GM12875 (cell line): Measurements from ENCODE around the gene LMCD1.

Source experiments
- H3K4me3 ChIP-seq: one replicate; pipeline ENCODE4 v1.5.1; 2011; ENCODE audit warnings: low read depth, low read length, control low read depth
- TF ChIP-seq, protein P1 (sequence below): IDR thresholded peaks from 2 replicates; pipeline ENCODE4 v1.5.1; 2011; ENCODE audit warnings: low read depth, mild to moderate bottlenecking, control low read depth, inconsistent platforms, low read length, moderate library complexity, borderline replicate concordance; ENCODE audit not compliant: insufficient read depth

Gene LMCD1

DNA sequence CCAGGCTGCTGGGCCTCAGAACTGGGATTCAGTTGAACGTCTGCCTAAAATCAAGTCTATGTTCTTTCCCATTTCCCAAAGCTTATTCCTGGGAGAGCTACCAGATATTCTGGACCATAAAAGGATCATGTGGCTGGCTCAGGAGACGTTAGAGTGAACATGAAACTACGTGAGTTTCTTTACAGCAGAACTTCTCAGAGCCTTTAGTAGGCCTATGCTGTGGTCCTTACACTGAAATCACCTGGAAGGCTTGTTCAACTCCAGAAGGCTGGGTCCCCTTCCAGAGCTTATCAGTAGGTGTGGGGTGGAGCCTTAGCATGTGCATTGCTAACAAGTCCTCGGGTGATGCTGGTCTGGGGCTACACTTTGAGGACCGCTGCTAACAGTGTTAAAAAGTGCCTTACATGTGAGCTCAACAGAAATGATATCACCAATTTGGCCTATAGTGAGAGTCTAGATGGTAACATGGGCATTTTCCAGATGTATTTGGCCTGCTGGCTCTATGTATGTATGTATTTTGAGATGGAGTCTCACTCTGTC, 50.7 kb downstream of the LMCD1 start:
- TF ChIP-seq, protein P1, sequence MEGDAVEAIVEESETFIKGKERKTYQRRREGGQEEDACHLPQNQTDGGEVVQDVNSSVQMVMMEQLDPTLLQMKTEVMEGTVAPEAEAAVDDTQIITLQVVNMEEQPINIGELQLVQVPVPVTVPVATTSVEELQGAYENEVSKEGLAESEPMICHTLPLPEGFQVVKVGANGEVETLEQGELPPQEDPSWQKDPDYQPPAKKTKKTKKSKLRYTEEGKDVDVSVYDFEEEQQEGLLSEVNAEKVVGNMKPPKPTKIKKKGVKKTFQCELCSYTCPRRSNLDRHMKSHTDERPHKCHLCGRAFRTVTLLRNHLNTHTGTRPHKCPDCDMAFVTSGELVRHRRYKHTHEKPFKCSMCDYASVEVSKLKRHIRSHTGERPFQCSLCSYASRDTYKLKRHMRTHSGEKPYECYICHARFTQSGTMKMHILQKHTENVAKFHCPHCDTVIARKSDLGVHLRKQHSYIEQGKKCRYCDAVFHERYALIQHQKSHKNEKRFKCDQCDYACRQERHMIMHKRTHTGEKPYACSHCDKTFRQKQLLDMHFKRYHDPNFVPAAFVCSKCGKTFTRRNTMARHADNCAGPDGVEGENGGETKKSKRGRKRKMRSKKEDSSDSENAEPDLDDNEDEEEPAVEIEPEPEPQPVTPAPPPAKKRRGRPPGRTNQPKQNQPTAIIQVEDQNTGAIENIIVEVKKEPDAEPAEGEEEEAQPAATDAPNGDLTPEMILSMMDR, result no peak
- H3K4me3 ChIP-seq, result no peak overlapping the region

DNA sequence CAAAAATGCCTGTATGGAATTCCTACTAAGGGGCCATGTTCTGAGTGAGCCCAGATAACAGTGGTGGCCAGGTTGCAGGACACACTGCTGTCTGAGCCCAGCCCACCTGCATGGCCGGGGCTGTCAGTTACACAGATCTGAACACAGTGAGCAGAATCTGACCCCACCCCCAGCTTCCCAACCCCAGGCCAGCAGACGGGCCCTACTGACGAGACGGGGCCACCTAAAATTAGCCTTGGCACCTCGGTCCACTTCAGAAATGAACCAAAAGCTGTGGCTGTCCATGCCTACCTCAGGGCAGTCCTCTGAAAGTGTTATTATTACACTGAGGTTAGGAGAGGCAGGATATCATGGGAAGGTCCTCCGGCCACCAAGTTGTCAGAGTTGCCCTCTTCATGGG, 51.8 kb downstream of the LMCD1 start:
- TF ChIP-seq, protein P1, result no peak
- no peak overlapping the region for H3K4me3 ChIP-seq

DNA sequence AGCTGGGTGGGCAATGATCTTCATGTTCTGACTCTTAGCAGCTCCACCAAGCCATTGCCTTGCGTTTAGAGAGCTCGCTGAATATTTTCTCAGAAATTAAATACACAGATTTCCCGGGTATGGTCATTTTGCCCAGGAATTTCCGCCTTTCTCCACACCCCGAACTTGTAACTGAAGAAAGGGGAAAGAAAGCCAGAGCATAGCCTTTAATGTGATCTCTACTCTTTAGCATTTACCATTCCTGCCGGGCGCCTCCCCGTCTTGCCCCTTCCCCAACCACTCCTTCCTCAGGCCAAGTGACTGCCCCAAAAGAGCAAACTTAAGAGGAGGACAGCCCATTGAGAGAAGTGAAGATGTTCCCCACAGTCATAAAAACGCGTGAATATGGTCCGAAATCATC, 53.1 kb downstream of the LMCD1 start:
- TF ChIP-seq, protein P1, result no peak
- no peak overlapping the region for H3K4me3 ChIP-seq

DNA sequence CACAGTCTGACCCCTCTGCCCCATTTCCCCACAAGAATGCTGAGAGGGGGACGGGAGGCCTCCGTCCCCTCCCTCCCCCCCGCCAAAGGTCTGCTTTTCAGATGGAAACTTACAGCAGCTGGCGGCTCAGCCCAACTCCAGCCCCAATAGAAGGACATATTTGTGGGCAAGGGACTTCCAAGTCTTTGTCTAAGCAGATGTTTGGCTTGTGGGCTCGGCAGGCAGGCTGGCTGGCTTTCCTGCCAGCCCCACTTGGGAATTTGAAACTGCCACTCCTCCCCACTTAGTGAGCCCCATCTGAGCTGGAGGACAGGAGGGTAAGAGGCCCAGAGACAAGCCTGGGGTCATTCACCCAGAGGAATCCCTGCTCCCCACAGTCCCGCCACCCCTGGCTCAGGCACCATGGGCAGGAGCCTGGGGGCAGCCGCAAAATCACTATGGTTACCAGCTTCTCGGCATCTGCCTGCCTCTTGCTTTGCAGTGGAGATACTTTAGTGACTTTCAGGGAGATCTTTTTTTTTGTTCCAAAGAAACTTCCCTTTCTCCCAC, 53.6 kb downstream of the LMCD1 start:
- TF ChIP-seq, protein P1, result no peak
- no peak overlapping the region for H3K4me3 ChIP-seq

DNA sequence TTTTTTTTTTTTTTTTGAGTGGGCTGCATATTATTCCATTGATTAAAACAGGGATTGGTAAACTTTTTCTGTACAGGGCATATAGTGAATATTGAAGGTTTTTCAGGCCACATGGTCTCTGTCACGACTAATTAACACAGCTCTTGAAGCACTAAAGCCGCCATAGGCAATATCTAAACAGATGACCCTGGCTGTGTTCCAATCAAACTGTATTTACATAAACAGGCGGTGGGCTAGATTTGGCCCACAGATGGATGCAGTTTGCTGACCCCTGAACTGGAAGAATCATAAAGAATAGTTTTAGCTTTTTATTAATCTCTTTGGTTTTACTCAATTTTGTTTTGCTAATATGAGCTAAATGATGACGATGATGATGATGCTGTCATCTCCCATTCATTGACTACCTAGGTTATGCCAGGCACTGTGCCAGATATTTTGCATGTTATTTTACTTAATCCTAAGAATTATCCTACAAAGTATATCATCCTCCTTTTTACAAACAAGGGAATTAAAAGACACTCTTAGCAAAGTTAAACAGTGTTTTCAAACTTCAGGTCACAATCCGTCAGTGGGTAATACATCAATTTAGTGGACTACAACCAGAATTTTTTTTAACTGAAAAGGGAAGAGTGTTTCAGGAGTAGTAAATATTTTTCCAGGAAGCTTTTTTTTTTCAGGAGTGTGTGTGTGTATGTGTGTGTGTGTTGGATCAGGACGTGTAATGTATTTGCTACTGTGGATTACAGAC, 54.3 kb downstream of the LMCD1 start:
- H3K4me3 ChIP-seq, result no peak overlapping the region
- TF ChIP-seq, protein P1, result no peak

DNA sequence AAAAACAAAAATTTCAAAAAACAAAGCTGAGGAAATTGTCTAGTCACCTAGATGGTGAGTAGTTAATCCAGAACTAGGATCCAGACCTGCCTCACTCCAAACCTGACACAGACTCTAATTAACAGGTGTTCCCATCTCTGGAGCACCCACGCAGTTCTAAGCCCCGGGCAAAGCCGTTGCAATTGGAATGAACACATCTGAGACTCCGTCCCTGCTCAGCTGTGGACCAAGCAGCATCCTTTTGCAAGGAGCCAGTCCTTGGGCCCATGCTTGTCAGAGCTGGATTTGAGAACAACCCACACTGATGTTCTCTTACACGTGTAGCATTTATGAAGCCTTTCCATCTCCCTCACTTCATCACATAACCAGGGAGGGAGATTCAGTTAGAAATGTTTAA, 54.8 kb downstream of the LMCD1 start:
- TF ChIP-seq, protein P1, result no peak
- no peak overlapping the region for H3K4me3 ChIP-seq

DNA sequence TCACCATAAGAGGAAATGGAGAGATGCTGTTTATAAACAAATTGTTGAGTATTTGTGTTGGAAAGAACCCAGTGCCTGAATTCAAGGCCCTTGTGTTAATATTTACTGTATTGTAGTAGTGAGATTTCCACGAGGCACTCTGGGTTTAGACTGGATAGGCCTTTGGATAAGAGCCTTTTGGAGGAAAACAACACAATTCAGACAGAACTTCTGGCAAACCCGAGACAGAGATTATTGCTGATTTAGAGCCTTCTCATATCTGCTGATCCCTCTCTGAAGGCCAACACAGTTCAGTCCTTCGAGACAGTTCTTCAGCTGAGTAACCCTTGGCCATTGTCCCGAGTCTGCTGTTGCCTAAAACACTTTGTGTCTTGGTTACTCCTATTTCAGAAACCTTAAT, 55.7 kb downstream of the LMCD1 start:
- TF ChIP-seq, protein P1, result no peak
- no peak overlapping the region for H3K4me3 ChIP-seq
